ENCODE results near the gene GPBAR1.

GRCh38 chr2:218259099-218259961 lies 1.5 kb upstream of the GPBAR1 start:
- no peak for TF ChIP-seq EZH2phosphoT487 (conservative IDR thresholded peaks at IDR 0.05; ENCODE audit: low read length)
- TF ChIP-seq, protein P1, sequence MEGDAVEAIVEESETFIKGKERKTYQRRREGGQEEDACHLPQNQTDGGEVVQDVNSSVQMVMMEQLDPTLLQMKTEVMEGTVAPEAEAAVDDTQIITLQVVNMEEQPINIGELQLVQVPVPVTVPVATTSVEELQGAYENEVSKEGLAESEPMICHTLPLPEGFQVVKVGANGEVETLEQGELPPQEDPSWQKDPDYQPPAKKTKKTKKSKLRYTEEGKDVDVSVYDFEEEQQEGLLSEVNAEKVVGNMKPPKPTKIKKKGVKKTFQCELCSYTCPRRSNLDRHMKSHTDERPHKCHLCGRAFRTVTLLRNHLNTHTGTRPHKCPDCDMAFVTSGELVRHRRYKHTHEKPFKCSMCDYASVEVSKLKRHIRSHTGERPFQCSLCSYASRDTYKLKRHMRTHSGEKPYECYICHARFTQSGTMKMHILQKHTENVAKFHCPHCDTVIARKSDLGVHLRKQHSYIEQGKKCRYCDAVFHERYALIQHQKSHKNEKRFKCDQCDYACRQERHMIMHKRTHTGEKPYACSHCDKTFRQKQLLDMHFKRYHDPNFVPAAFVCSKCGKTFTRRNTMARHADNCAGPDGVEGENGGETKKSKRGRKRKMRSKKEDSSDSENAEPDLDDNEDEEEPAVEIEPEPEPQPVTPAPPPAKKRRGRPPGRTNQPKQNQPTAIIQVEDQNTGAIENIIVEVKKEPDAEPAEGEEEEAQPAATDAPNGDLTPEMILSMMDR (IDR thresholded peaks at IDR 0.05; ENCODE audit: insufficient read depth, low read length, poor library complexity, severe bottlenecking): no peak

Measured in SU-DHL-6 (cell line).